ENCODE measurements around the gene CYB561D1.

The CYB561D1 gene

DNA sequence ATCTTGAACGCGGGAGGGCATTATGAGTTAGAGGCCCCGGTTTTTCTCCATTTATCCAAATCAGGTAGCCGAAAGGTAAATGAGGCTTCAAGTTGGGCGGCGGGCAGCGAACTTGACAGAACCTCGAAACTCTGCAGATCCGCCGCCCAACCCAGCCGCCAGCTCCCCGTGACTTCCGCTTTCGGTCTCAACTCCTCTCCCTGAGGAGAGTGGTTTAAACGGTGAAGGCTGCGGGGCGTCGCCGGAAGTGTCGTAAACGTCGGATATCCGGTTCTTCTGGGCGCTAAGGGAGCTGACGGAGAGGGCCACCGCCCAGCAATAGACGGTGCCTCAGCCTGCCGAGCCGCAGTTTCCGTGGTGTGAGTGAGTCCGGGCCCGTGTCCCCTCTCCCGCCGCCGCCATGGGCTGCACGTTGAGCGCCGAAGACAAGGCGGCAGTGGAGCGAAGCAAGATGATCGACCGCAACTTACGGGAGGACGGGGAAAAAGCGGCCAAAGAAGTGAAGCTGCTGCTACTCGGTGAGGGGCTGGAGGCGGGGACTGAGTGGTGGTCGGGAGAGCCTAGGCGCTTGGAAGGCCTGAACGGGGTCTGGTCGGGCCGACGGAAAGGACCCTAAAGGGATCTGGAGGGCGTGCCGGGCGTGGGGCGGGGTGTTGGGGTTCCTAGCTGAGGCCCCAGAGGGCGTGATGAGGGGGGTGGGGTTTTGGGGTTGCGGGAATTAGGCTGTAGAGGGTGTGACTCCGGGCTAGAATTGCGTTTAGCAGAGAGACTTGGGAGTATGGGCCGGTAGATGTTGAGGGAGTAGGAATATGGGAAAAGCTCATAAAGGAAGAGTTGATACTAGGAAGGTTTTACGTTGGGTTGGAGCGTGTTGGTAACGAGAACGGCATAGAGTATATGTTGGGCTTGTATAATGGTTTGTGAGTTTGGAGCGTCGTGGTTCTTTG, 54.7 kb downstream of the CYB561D1 start, which contains the start of gene GNAI3:
Gene GNAI3, plus strand, starts transcription at position 295 of the 947 bp plus-strand sequence. Its CDS starts 106 bp downstream, at position 401.
- DNase-seq (ENCODE audit: low read depth) = peak; percentile 95

Data from T follicular helper cell (primary cell).